ENCODE measurements around the gene MDC1.

GRCh38 chr6:30676660-30677285 is 40.3 kb downstream of the MDC1 start:
- TF ChIP-seq CTCF (conservative IDR thresholded peaks at IDR 0.05; ENCODE audit: low read length): no peak
- no peak for TF ChIP-seq EZH2phosphoT487 (IDR thresholded peaks at IDR 0.05; ENCODE audit: borderline replicate concordance)

Data from Loucy (cell line).